Fibroblast of the aortic adventitia (primary cell): ENCODE data around the gene TBX1. TPM values are rescaled to one million over a fixed set of nuclear protein-coding genes. Genes with fewer than 3 reads are reported as not detected.
A peak's percentile ranks its signal among the peaks of the same experiment; 100 is the strongest.

ENCODE experiments used
- DNase-seq: peaks from one replicate; pipeline ENCODE4 v3.0.0-alpha.2; 2010; ENCODE audit warnings: low read depth
- H3K4me3 ChIP-seq: 2 replicates; pipeline ENCODE4 v1.5.1; 2011; ENCODE audit warnings: low read depth, mild to moderate bottlenecking, control low read depth, low read length, moderate library complexity
- total RNA-seq: library from RNA; depleted of rRNA; stranded (reverse); fragments of >200 nt; gene quantifications from 2 replicates; pipeline ENCODE4 v1.2.3, GENCODE V29; 2012; ENCODE audit warnings: low replicate concordance
- TF ChIP-seq, protein P1 (sequence below): IDR thresholded peaks from 2 replicates; pipeline ENCODE4 v1.5.1; 2011; ENCODE audit warnings: mild to moderate bottlenecking, low read length, control low read depth, inconsistent platforms; ENCODE audit not compliant: insufficient read depth

Gene TBX1
- total RNA-seq, 1 donor = 2.8 TPM

DNA sequence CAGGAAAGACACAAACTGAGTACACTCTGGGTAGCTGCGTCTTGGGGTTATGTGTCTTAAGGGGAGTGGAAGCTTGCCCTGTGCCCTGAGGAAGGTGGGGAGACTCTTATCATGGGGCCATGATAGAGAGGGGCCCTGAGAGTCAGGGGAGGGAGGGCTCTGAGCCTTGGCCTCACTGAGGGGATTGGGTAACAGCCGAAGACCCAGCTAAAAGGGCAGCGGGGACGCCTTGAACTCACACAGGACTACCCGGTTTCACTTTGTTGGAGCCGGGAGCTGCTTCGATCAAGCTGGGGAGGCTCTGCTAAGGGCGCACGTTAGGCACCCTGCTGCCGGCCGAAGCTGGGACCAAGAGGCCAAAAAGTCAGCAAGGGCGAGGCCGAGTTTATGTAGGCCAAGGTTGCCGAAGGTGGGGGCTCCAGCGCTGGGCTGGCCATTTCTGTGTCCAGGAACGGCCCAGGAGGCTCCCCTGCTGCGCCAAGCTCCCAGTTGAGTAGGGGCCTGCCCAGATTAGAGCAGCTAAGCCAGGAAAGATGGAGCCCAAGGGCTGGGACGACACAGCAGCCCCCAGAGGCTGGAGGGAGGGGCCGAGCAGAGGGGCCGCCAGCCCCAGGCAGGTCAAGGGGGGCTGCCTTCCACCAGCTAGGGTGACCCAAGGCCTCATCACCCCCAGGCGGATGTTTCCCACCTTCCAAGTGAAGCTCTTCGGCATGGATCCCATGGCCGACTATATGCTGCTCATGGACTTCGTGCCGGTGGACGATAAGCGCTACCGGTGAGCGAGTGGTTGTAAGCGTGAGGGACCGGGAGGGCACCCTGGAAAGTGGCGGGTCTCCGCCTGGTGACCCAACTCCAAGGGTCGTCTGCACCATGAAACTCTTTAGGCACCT lies 2.2 kb downstream of the TBX1 start:
- H3K4me3 ChIP-seq = peak overlapping the region; percentile 41
- TF ChIP-seq, protein P1, sequence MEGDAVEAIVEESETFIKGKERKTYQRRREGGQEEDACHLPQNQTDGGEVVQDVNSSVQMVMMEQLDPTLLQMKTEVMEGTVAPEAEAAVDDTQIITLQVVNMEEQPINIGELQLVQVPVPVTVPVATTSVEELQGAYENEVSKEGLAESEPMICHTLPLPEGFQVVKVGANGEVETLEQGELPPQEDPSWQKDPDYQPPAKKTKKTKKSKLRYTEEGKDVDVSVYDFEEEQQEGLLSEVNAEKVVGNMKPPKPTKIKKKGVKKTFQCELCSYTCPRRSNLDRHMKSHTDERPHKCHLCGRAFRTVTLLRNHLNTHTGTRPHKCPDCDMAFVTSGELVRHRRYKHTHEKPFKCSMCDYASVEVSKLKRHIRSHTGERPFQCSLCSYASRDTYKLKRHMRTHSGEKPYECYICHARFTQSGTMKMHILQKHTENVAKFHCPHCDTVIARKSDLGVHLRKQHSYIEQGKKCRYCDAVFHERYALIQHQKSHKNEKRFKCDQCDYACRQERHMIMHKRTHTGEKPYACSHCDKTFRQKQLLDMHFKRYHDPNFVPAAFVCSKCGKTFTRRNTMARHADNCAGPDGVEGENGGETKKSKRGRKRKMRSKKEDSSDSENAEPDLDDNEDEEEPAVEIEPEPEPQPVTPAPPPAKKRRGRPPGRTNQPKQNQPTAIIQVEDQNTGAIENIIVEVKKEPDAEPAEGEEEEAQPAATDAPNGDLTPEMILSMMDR = no peak
- DNase-seq = no peak

- no peak overlapping the region for H3K4me3 ChIP-seq
- DNase-seq = no peak
- TF ChIP-seq, protein P1 = no peak
Measured at GRCh38 chr22:19763458-19764298, 3.1 kb downstream of the TBX1 start.

DNA sequence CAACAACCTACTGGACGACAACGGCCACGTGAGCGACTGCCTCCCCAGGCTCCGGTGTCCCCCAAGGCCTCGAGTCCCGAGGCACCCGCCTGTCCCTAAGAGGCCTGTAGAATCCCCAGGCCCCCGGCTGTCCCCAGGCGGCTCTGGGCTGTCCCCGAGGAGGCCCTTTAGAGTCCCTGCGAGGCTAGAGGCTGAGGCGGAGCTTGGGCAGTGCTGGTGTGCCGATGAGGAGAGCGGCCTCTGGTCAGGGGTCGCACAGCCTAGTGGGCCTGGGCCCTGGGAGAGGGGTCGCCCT lies 3.7 kb downstream of the TBX1 start:
- TF ChIP-seq, protein P1 = no peak
- DNase-seq = no peak
- no peak overlapping the region for H3K4me3 ChIP-seq

DNA sequence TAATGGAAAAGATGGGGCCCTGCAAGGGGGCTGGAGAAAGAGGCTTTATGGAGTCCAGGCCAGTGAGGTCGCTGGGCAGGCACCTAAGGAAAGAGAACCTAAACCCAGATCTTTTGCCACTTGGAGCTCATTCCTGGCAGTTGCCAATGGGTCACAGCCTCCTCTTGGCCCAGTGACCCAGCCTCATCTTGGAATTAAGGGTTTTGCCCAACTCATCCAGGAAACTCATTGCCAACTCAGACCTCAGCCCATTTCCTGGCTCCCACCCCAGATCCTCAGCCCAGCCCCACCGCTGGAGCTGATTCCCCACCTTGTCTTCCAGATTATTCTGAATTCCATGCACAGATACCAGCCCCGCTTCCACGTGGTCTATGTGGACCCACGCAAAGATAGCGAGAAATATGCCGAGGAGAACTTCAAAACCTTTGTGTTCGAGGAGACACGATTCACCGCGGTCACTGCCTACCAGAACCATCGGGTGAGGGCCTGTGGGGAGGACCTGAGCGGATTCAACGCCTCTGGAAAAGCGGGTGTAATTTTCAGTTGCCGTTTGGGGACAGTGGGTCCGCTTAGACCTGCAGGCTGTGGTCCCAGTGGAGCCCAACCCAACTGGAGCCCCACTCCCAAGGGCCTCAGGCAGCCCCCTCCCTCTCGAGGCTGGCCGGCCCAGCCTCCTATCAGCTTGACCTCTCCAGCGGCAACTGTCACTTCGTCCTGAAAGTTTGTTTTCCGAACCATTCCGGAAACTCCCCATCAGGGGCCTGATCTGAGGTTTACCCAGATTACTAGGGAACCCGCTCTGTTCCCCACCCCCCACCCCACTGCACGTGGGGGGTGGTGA lies 4.3 kb downstream of the TBX1 start:
- no peak for DNase-seq
- TF ChIP-seq, protein P1 = no peak

GRCh38 chr22:19765477-19766239 lies 5.1 kb downstream of the TBX1 start:
- TF ChIP-seq, protein P1 = no peak
- no peak for DNase-seq
- H3K4me3 ChIP-seq = no peak overlapping the region

More for the DNA sequence above, 4.3 kb downstream of the TBX1 start:
- H3K4me3 ChIP-seq = no peak overlapping the region

- TF ChIP-seq, protein P1 = no peak
- no peak for DNase-seq
- no peak overlapping the region for H3K4me3 ChIP-seq
Measured at GRCh38 chr22:19766240-19766510, 5.6 kb downstream of the TBX1 start.
